GM18505 (cell line): ENCODE results near the gene BAG5.

Source experiments
- ATAC-seq: cut with Tn5 transposase; IDR thresholded peaks from one replicate; pipeline ENCODE4 v1.9.1; 2021; ENCODE audit not compliant: unreplicated experiment
- POLR2A ChIP-seq: IDR thresholded peaks from 4 replicates; pipeline ENCODE4 v1.6.1; 2011; ENCODE audit warnings: borderline replicate concordance; ENCODE audit not compliant: insufficient read depth, insufficient read length; ENCODE audit errors: extremely low read depth

The BAG5 gene

GRCh38 chr14:103524002-103524935 lies 38.2 kb downstream of the BAG5 start:
- ATAC-seq, result no peak

GRCh38 chr14:103523575-103523954 lies 38.9 kb downstream of the BAG5 start:
- no peak for TF ChIP-seq POLR2A
- ATAC-seq, result no peak

More at GRCh38 chr14:103524002-103524935, 38.2 kb downstream of the BAG5 start:
- TF ChIP-seq POLR2A, result no peak

- no peak for ATAC-seq
- no peak for TF ChIP-seq POLR2A
Observed at GRCh38 chr14:103522649-103523574, 39.5 kb downstream of the BAG5 start, which contains the start of gene CKB. Gene CKB, minus strand, starts transcription at chr14:103522830. Its CDS starts 337 bp downstream, at chr14:103522493.

- ATAC-seq, result no peak
- TF ChIP-seq POLR2A, result no peak
Observed at GRCh38 chr14:103521951-103522563, 40.4 kb downstream of the BAG5 start.

GRCh38 chr14:103521438-103521950 lies 41.0 kb downstream of the BAG5 start:
- ATAC-seq, result no peak
- TF ChIP-seq POLR2A, result no peak

- no peak for TF ChIP-seq POLR2A
- ATAC-seq, result no peak
Observed at GRCh38 chr14:103520657-103521437, 41.6 kb downstream of the BAG5 start.

- no peak for TF ChIP-seq POLR2A
- no peak for ATAC-seq
Observed at GRCh38 chr14:103520269-103520656, 42.2 kb downstream of the BAG5 start.

- no peak for TF ChIP-seq POLR2A
Observed at GRCh38 chr14:103519837-103520212, 42.6 kb downstream of the BAG5 start.

GRCh38 chr14:103519043-103519836 lies 43.2 kb downstream of the BAG5 start:
- no peak for ATAC-seq
- no peak for TF ChIP-seq POLR2A

More at GRCh38 chr14:103519837-103520212, 42.6 kb downstream of the BAG5 start:
- no peak for ATAC-seq

- ATAC-seq, result no peak
- no peak for TF ChIP-seq POLR2A
Observed at GRCh38 chr14:103518422-103519042, 43.9 kb downstream of the BAG5 start.
